SK-N-SH (cell line): ENCODE data around the gene BMF. TPM values are rescaled to one million over a fixed set of nuclear protein-coding genes. Genes with fewer than 3 reads are reported as not detected.

Source experiments
- CTCF ChIA-PET: fragments of 300-600, 350-600 bp; formaldehyde crosslinking; extraction: SDS; loops from one replicate; lab custom pipeline; 2021; lab: Yijun Ruan, JAX
- POLR2A ChIA-PET: fragments of 350-600 bp; sonication (Branson Sonifier 250); formaldehyde crosslinking; extraction: SDS; loops from one replicate; lab custom pipeline; 2020; ENCODE audit warnings: antibody characterized with exemption, inconsistent platforms; lab: Yijun Ruan, JAX
- DNase-seq: peaks from one replicate; pipeline ENCODE4 v3.0.0; 2012
- H2AFZ ChIP-seq: fragments of 200-600 bp; sonication (generic); 2 replicates; pipeline ENCODE4 v1.8.1; 2016; ENCODE audit warnings: antibody characterized with exemption, mild to moderate bottlenecking, low read depth
- H3F3A ChIP-seq: fragments of 200-600 bp; sonication (generic); replicated peaks from 2 replicates; pipeline ENCODE3; 2016; ENCODE audit warnings: antibody characterized with exemption, mild to moderate bottlenecking; ENCODE audit not compliant: insufficient read depth
- H3K27ac ChIP-seq, 2 experiments: fragments of 200-500 bp in 1 of 2; fragments of 200-600 bp in 1 of 2; sonication (Bioruptor generic) in 1 of 2; sonication (generic), shearing (Covaris generic) in 1 of 2; 2 replicates each; pipeline versions ENCODE4 v1.5.1 to v1.6.1; 2014 to 2016; ENCODE audit warnings: low read depth in 2 of 2, inconsistent platforms in 1 of 2, low read length in 1 of 2, mild to moderate bottlenecking in 1 of 2, mixed read lengths in 1 of 2
- H3K27me3 ChIP-seq: fragments of 200-600 bp; sonication (generic), shearing (Covaris generic); 2 replicates; pipeline ENCODE4 v1.6.1; 2016; ENCODE audit warnings: mixed run types; ENCODE audit not compliant: insufficient read depth
- H3K36me3 ChIP-seq, 2 experiments: fragments of 200-500 bp in 1 of 2; fragments of 200-600 bp in 1 of 2; sonication (Bioruptor generic) in 1 of 2; sonication (generic) in 1 of 2; replicated peaks in 1 of 2; 2 replicates each; pipeline versions ENCODE3 to v1.5.1; 2014 to 2016; ENCODE audit warnings: low read length in 1 of 2, mild to moderate bottlenecking in 1 of 2; ENCODE audit not compliant: insufficient read depth in 2 of 2, control insufficient read depth in 1 of 2
- H3K4me1 ChIP-seq, 2 experiments: fragments of 200-500 bp in 1 of 2; fragments of 200-600 bp in 1 of 2; sonication (Bioruptor generic) in 1 of 2; sonication (generic), shearing (Covaris generic) in 1 of 2; 2 replicates each; pipeline versions ENCODE4 v1.5.1 to v1.6.1; 2014 to 2016; ENCODE audit warnings: low read depth in 1 of 2, low read length in 1 of 2, mixed run types in 1 of 2; ENCODE audit not compliant: insufficient read depth in 2 of 2, control insufficient read depth in 1 of 2
- H3K4me2 ChIP-seq: fragments of 200-600 bp; sonication (generic), shearing (Covaris generic); 2 replicates; pipeline ENCODE4 v1.6.1; 2017; ENCODE audit warnings: mixed run types
- H3K4me3 ChIP-seq, 2 experiments: fragments of 200-500 bp in 1 of 2; fragments of 200-600 bp in 1 of 2; sonication (Bioruptor generic) in 1 of 2; sonication (generic), shearing (Covaris generic) in 1 of 2; 2 replicates each; pipeline versions ENCODE4 v1.5.1 to v1.8.1; 2014 to 2016; ENCODE audit warnings: low read depth in 2 of 2, inconsistent platforms in 1 of 2, low read length in 1 of 2, mild to moderate bottlenecking in 1 of 2, mixed read lengths in 1 of 2, moderate library complexity in 1 of 2
- H3K79me2 ChIP-seq: fragments of 200-600 bp; sonication (generic); 2 replicates; pipeline ENCODE4 v1.8.1; 2017; ENCODE audit warnings: mild to moderate bottlenecking; ENCODE audit not compliant: insufficient read depth
- H3K9ac ChIP-seq: fragments of 200-600 bp; sonication (generic); 2 replicates; pipeline ENCODE4 v1.6.1; 2017; ENCODE audit warnings: mixed run types
- H3K9me2 ChIP-seq: fragments of 200-600 bp; sonication (generic); 2 replicates; pipeline ENCODE4 v1.6.1; 2017; ENCODE audit warnings: mixed run types
- H3K9me3 ChIP-seq: fragments of 200-600 bp; sonication (generic); 2 replicates; pipeline ENCODE4 v1.6.1; 2017; ENCODE audit warnings: mixed run types, mild to moderate bottlenecking, moderate library complexity
- H4K20me1 ChIP-seq: fragments of 200-600 bp; sonication (generic); 2 replicates; pipeline ENCODE4 v1.6.1; 2017; ENCODE audit warnings: mild to moderate bottlenecking, mixed run types; ENCODE audit not compliant: insufficient read depth
- ELF1 ChIP-seq: IDR thresholded peaks from 2 replicates; pipeline ENCODE4 v1.4.0; 2012
- EP300 ChIP-seq, 2 experiments: IDR thresholded peaks; 2 replicates each; pipeline versions ENCODE4 v1.4.0 to v1.6.1; 2012; ENCODE audit warnings: borderline replicate concordance in 1 of 2, low read depth in 1 of 2, low read length in 1 of 2
- FOSL2 ChIP-seq: IDR thresholded peaks from 2 replicates; pipeline ENCODE4 v1.4.0; 2012; ENCODE audit warnings: low read depth, mild to moderate bottlenecking, moderate library complexity, borderline replicate concordance
- FOXJ3 ChIP-seq: sonication (generic); formaldehyde crosslinking; IDR thresholded peaks from 2 replicates; pipeline ENCODE4 v1.5.1; 2020; ENCODE audit warnings: mild to moderate bottlenecking, missing genetic modification reagents
- FOXM1 ChIP-seq: IDR thresholded peaks from 2 replicates; pipeline ENCODE4 v1.4.0; 2012; ENCODE audit warnings: low read depth, mild to moderate bottlenecking
- GABPA ChIP-seq: IDR thresholded peaks from 2 replicates; pipeline ENCODE4 v1.4.0; 2012; ENCODE audit warnings: low read depth, mild to moderate bottlenecking
- GATA2 ChIP-seq: sonication (generic); formaldehyde crosslinking; IDR thresholded peaks from 2 replicates; pipeline ENCODE4 v1.5.0; 2020; ENCODE audit warnings: mild to moderate bottlenecking, missing genetic modification reagents
- IRF3 ChIP-seq: fragments of 150-350 bp; IDR thresholded peaks from 2 replicates; pipeline ENCODE4 v1.6.1; 2016; ENCODE audit warnings: mild to moderate bottlenecking, low read depth, low read length
- JUND ChIP-seq: IDR thresholded peaks from 2 replicates; pipeline ENCODE4 v1.4.0; 2012
- MAX ChIP-seq: IDR thresholded peaks from 2 replicates; pipeline ENCODE4 v1.4.0; 2012; ENCODE audit warnings: low read depth
- NFIC ChIP-seq: IDR thresholded peaks from 2 replicates; pipeline ENCODE4 v1.4.0; 2012; ENCODE audit warnings: borderline replicate concordance
- PBX3 ChIP-seq: IDR thresholded peaks from 2 replicates; pipeline ENCODE4; 2012
- POLR2AphosphoS5 ChIP-seq: IDR thresholded peaks from 2 replicates; pipeline ENCODE4 v1.6.1; 2012; ENCODE audit warnings: low read depth, low read length
- RFX5 ChIP-seq: IDR thresholded peaks from 2 replicates; pipeline ENCODE4 v1.6.1; 2012; ENCODE audit warnings: mild to moderate bottlenecking, improper control_type of control experiment, low read length
- SIN3A ChIP-seq: IDR thresholded peaks from 2 replicates; pipeline ENCODE4 v1.6.1; 2012; ENCODE audit warnings: low read depth, mild to moderate bottlenecking, low read length, moderate library complexity, borderline replicate concordance
- TAF1 ChIP-seq: IDR thresholded peaks from 2 replicates; pipeline ENCODE4 v1.6.1; 2012; ENCODE audit warnings: low read depth, mild to moderate bottlenecking, low read length, moderate library complexity, borderline replicate concordance
- TCF12 ChIP-seq: IDR thresholded peaks from 2 replicates; pipeline ENCODE4 v1.4.0; 2012
- TEAD4 ChIP-seq: IDR thresholded peaks from 2 replicates; pipeline ENCODE4 v1.4.0; 2012; ENCODE audit warnings: mild to moderate bottlenecking, borderline replicate concordance; ENCODE audit not compliant: insufficient read depth
- WGBS: methylation state at CpG from one replicate; pipeline ENCODE4 v1.1.6; 2017; ENCODE audit warnings: low lambda C conversion rate; 5-methylcytosine and 5-hydroxymethylcytosine counted together
- polyA plus RNA-seq, 3 experiments: library from polyadenylated mRNA; depleted of rRNA; stranded (reverse); fragments of >200 nt; gene quantifications; 2 replicates each; pipeline ENCODE4 v1.2.3, GENCODE V29; 2012
- TF ChIP-seq, protein P1 (sequence below): IDR thresholded peaks from 2 replicates; pipeline ENCODE4 v1.4.0; 2012; ENCODE audit warnings: low read depth, borderline replicate concordance

BMF gene
- polyA plus RNA-seq, 1 of the 3 experiments (the other 2 are of a cell fraction): 0.72 TPM

DNA sequence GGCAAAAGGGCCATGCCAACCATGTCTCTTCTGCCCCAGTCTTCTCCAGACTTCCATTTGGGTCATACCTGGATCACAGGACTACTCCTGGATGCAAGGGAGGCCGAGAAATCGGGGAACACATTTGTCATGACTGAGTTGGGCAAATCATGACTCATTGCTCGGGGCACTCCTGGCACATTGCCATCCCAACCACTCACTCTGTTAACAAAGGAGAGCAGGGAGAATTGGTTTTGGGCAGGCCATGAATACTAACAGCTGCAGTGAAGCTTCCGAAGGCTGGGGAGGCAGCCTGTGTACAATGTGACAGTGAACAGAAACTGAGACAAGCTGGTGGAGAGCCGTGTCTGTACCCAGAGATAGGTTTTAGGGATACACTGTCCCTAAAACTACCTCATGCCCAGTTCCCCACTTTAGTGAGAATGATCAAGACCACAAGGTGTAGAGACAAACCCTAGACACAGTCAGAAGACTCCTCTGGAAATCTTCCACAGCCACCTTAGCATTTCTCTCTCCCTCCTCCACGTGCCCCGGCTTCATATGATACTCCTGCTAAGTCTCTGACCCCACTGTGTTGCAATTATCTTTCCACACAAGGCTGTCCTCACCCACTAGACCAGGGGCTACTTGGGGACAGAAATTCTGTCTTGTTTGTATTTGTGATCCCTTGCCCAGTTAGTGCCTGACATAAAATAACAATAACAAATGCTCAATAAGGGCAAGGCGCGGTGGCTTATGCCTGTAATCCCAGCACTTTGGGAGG, 41.7 kb upstream of the BMF start:
- no peaks in the 10 kb centered on the region for H3K79me2 ChIP-seq
- 0 out of 2 replicates have a peak overlapping the region, but pooled peaks have one; percentile 40 for H2AFZ ChIP-seq
- H3K4me3 ChIP-seq: no peak overlapping the region
- POLR2A ChIA-PET: no interaction called here
- no peaks in the 10 kb centered on the region for H3K9me2 ChIP-seq
- H4K20me1 ChIP-seq: no peaks in the 10 kb centered on the region
- H3K27ac ChIP-seq: no peak overlapping the region
- no peaks in the 10 kb centered on the region for H3K36me3 ChIP-seq
- CTCF ChIA-PET: interaction anchor here (1.4 kb wide), 1 partner anchor 125 kb away, joined by 3 read pairs; no protein-coding TSS in a partner anchor
- H3K9ac ChIP-seq: no peak overlapping the region
- WGBS: 42% methylated on average over 9 of the region's 9 CpGs
- no peaks in the 10 kb centered on the region for H3K27me3 ChIP-seq
- H3K4me2 ChIP-seq: no peak overlapping the region
- H3F3A ChIP-seq: peaks cover 4% of the 10 kb centered on the region
- DNase-seq: no peak
- H3K4me1 ChIP-seq: peaks cover 4 to 11% of the 10 kb centered on the region in 2 experiments; a peak in 2 of 4 replicates
- TF ChIP-seq TEAD4: no peak
- TF ChIP-seq ELF1: no peak
- TF ChIP-seq POLR2AphosphoS5: no peak
- no peak for TF ChIP-seq GATA2
- no peak for TF ChIP-seq FOXJ3 (CRISPR knock-in tag)
- TF ChIP-seq FOXM1: no peak
- TF ChIP-seq SIN3A: no peak
- TF ChIP-seq GABPA: no peak
- TF ChIP-seq TAF1: peak; percentile 13; the same call in 1 of the 2 replicates
- TF ChIP-seq FOSL2: peak; percentile 82
- TF ChIP-seq JUND: peak; percentile 47; the same call in 1 of the 2 replicates
- TF ChIP-seq RFX5: no peak
- 0 out of 2 replicates have a peak, but pooled peaks have one; percentile 21 for TF ChIP-seq MAX
- TF ChIP-seq, protein P1, sequence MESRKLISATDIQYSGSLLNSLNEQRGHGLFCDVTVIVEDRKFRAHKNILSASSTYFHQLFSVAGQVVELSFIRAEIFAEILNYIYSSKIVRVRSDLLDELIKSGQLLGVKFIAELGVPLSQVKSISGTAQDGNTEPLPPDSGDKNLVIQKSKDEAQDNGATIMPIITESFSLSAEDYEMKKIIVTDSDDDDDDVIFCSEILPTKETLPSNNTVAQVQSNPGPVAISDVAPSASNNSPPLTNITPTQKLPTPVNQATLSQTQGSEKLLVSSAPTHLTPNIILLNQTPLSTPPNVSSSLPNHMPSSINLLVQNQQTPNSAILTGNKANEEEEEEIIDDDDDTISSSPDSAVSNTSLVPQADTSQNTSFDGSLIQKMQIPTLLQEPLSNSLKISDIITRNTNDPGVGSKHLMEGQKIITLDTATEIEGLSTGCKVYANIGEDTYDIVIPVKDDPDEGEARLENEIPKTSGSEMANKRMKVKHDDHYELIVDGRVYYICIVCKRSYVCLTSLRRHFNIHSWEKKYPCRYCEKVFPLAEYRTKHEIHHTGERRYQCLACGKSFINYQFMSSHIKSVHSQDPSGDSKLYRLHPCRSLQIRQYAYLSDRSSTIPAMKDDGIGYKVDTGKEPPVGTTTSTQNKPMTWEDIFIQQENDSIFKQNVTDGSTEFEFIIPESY: no peak
- peak; percentile 53 for TF ChIP-seq TCF12
- TF ChIP-seq PBX3: peak; percentile 67
- TF ChIP-seq NFIC: peak; percentile 92
- TF ChIP-seq IRF3: no peak
- TF ChIP-seq EP300 (IDR thresholded peaks at IDR 0.05; ENCODE audit: borderline replicate concordance in 1 of 2, low read depth in 1 of 2, low read length in 1 of 2): no peak
- no peaks in the 10 kb centered on the region for H3K9me3 ChIP-seq
